HTERT RPE-1 (cell line): ENCODE results near the gene REN.

ENCODE experiments used
- in situ Hi-C: fragments of 300-500 bp; cut with MboI; formaldehyde crosslinking; loops from 4 replicates; pipeline ENCODE4 v1.14.3; 2020; ENCODE audit warnings: low sequenced_read_pairs

The REN gene

GRCh38 chr1:204191456-204191855, 25.3 kb upstream of the REN start:
- in situ Hi-C loops: no loop called here

DNA sequence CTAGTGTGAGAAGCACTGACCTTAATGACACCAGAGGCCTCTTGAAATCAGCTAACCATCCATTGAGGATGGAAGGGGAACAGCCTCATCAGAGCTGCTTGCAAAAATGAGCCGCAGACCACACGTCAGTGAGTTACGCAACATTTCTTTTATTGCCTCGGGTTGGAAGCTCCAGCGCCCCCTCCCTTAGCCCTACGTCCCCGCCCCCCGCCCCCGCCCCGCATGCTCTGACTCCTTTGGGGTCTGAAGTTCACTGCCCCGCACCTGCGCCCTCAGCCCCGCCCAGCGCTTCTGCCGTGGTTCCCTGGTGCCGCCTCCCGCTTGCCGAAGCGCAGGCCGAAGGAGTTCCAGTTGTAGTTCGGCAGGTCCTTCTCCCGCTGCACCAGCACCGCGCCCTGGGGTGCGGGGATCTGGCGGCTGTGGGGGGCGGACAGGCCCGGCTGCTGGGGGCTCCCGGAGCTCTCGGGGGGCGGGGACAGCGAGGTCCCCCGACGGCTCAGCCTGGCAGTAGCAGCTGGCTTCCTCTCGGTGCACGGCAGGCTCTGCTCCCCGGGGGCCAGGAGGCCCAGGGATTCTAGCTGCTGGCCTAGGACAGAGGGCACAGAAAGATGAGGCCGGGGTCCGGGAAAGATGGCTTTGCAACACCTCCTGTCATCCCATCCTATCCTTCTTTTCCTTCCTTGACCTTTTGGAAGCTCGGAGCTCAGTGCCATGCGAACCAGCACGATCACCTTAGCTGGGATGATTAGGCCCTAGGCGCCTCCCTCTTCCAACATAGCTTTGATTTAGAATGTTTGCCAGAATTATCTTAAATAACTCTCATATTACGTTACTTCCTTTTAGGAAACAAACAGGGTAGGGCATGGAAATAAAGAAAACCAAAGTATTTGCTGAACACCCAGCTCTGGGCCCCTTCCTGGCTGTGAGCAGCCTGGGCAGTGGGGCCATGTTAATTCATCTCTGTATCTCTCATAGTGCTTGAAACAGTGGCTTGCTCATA, 24.4 kb upstream of the REN start:
- in situ Hi-C loops: no loop called here

GRCh38 chr1:204188959-204189639, 23.0 kb upstream of the REN start:
- in situ Hi-C loops: no loop called here

DNA sequence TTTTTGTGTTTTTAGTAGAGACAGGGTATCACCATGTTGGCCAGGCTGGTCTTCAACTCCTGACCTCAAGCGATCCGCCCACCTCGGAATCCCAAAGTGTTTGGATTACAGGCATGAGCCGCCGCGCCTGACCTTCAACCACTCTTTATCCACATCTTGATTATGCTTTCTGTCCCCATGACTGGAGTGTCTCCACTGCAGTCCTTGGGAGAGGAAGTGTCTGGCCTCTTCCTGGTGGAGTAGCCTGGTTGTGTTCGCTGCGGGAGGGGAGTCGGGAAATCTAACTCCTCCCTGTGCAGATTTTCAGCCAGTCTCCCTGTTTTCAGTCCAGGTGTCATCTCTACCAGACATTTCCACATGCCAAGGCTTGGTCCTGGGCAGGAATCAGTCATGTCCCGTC, 20.5 kb upstream of the REN start:
- in situ Hi-C loops: no loop called here

- in situ Hi-C loops: no loop called here
Observed at GRCh38 chr1:204181116-204181515, 15.0 kb upstream of the REN start.

DNA sequence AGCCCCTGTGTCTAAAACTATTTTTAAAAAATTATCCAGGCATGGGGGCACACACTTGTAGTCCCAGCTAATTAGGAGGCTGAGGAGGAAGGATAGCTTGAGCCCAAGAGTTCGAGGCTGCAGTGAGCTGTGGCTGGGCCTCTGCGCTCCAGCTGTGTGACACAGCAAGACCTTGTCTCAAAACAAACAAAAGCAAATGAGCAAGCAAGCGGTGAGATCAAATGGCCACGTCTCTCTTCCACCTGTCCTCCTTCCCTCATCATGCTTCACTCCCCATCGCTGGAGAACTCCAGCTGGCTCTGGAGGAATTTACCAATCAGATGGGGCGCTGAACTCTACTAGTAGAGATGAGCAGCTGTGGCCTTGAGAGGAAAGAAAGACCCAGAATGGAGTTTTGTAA, 14.0 kb upstream of the REN start:
- in situ Hi-C loops: no loop called here

GRCh38 chr1:204178487-204179281, 12.5 kb upstream of the REN start:
- in situ Hi-C loops: no loop called here

DNA sequence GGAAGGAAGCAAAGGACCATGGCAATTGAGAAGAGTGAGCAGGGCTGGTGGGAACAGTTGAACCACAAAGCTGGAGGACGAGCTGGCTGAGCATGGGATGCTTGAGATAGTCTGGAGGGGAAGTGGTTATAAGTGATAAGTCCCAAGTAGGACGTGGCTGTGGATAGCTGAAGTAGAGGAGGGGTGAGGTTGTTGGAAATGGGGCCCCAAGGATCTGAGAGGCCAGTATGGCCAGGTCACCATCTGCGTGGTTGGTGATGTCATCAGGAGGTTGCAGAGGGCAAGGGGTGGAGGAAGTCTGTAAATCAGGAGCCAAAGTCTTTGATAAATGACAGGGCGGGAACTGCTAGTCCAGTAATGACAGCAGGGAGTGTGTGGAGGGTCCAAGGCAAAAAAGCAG, 11.0 kb upstream of the REN start:
- in situ Hi-C loops: no loop called here

DNA sequence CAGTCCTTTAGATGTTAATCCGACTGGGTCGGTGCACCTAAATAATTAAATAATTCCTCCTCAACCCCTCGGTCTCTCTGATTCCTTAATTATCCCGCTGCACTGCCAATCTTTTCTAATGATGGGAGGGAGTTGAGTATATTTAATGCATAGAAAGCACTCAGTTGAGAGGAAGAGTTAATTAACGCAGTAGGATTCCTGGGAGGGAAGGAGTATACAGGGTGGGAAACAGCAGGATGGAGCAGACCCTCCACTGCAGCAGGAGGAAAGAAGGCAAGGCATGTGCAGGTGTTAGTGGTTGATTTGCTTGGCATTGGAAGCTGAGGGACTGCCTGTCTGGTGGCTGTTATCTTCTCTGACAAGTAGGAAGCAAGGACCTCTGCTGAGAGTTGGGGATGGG, 9.9 kb upstream of the REN start:
- in situ Hi-C loops: no loop called here

DNA sequence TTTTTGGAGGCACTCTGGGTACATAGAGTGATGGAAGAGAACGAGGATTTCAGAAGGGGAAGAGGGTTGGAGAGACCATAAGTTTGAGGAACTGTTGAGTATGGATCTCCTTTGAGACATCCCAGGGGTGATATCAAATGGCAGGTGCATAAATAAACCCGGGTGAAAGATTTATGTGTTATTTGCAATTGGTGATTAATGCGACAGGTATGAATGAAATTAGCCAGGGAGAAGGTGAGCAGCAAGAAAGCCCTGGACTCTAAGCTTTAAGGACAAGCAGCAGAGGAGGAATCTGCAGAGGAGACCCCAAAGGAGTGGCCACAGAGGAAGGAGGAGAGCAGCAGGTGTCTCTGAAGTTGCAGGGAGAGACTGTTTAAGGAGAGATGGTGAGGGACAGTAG, 8.8 kb upstream of the REN start:
- in situ Hi-C loops: loop anchor here (25.0 kb wide), 1 partner anchor 187 kb away; the partner anchor contains the start of gene PLEKHA6

GRCh38 chr1:204172404-204173029, 6.4 kb upstream of the REN start:
- in situ Hi-C loops: loop anchor here (25.0 kb wide), 1 partner anchor 190 kb away; the partner anchor contains the start of gene PLEKHA6

GRCh38 chr1:204171751-204172178, 5.6 kb upstream of the REN start:
- in situ Hi-C loops: loop anchor here (25.0 kb wide), 1 partner anchor 191 kb away; the partner anchor contains the start of gene PLEKHA6

DNA sequence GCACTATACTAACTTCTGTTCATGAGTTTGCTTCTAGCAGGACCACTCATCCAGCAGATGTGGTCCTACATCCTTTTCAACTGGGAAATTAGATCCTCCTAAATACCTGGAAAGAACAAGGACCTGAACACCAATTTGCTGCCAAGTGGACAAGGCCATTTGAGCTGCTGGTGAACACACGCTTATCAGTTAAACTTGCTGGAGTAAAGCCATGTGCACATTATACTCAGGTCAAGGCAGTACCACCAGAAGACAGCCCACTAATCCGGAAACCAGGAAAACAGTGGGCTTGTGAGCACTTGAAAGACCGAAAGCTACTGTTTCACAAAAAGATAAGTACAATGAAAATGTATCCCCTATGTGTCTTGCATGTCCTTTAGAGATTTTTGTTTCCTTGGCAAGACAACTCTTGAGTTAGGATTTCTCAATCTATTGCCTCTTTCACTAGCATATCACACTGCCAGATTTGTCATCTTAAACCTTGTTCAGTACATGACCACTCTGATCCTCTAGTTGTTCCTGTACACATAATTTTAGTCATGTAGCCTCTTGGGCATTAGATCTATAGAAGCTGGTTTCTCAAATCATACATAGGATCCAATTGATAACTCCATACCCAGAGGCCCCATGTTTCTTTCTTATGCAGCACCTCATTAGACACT, 4.5 kb upstream of the REN start:
- in situ Hi-C loops: loop anchor here (25.0 kb wide), 1 partner anchor 192 kb away; the partner anchor contains the start of gene PLEKHA6

DNA sequence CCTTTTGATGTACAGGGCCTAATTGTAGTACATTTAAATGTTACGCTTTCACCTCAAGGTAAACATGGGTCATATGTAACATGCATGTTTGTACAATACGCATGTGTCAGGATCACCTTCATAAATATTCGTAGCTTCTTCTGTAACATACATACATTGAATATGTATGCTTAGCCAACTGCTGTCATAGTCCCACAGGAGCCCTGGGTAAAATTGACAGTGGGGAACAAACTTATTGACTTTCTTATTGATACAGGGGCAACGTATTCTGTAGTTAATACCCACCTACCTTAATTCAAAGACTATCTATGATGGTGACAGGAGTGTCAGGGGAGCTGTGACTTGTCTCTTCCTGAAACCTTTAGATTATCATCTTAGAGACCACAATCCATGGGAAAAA, 3.7 kb upstream of the REN start:
- in situ Hi-C loops: loop anchor here (25.0 kb wide), 1 partner anchor 192 kb away; the partner anchor contains the start of gene PLEKHA6

DNA sequence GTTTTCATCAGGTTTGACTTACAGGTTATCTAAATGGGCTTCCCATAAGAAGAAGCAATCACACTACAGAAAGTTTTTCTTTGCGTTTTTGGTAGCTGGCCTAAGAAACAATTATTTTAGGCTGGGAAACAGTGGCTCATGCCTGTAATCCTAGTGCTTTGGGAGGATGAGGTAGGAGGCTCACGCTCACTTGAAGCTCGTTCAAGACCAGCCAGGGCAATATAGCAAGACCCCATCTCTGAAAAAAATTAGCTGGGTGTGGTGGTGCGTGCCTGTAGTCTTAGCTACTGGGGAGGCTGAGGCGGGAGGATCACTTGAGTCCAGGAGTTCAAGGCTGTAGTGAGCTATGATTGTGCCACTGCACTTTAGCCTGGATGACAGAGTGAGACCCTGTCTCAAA, 1.6 kb upstream of the REN start:
- in situ Hi-C loops: loop anchor here (25.0 kb wide), 1 partner anchor 195 kb away; the partner anchor contains the start of gene PLEKHA6

GRCh38 chr1:204162494-204163074, 3.6 kb downstream of the REN start:
- in situ Hi-C loops: loop anchor here (25.0 kb wide), 1 partner anchor 200 kb away; the partner anchor contains the start of gene PLEKHA6

DNA sequence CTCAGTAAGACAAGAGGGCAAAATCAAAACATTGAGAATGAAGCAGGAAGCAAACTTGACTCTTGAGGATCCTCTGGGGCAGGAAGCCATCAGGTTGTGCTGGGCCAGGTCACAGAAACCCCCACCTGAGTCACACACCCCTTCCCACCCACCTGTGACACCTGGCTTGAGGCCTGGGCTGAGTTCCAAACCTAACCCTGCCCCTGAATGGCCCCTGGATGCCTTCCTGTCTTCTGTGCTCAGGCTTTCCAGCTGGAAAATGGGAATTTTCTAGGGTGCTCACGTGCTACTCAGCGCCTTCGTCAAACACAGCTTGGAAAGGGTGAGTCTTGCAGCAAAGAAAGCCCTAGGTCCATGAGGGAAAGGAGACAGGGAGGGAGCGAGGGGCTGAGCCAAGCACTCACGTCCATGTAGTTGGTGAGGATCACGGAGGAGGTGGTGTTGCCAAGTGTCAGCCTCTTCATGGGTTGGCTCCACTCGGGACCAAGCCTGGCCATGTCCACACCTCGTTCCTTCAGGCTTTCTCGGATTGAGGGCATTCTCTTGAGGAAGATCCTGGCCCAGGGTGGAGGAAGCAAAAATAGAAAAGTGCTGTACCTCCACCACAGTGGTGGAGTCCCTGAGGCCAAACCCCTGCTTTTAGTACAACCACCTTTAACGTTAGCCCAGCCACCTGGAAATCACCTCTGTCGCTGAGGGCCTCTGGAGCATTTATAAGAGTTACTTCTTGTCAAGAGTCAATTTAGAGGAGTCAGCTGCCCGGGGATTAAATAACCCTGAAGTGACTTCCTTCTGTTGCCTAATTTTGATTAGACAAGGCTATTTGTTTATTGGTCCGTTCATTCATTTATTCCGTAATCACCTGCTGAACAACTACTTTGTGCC, 4.3 kb downstream of the REN start:
- in situ Hi-C loops: loop anchor here (25.0 kb wide), 1 partner anchor 200 kb away; the partner anchor contains the start of gene PLEKHA6

DNA sequence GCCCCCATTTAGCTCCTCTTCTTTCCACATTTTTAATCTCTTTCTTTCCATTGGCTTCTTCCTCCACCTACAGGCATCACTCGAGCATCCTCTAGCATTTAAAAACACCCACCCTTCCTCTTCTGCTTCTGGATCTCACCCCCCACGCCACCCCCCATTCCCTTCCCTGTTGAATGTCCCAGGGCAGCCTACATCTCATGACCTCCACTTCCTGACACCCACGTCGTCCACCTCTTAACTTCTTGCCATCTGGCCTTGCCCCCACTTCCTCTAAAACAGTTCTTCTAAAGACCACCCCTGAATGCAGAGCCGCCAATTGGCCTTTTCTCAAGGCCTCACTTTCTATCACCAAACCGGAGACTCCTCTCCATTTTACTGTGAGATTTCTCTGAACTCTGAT, 8.2 kb downstream of the REN start:
- in situ Hi-C loops: loop anchor here (25.0 kb wide), 1 partner anchor 204 kb away; the partner anchor contains the start of gene PLEKHA6
